Activated CD4-positive, alpha-beta T cell treated with anti-CD3 and anti-CD28 coated beads for 36 hours (primary cell): ENCODE data around the gene MAP4K3. TPM values are rescaled to one million over a fixed set of nuclear protein-coding genes. Genes with fewer than 3 reads are reported as not detected.

Source experiments
- ATAC-seq: fragments of 200-7000 bp; cut with Tn5 transposase; one replicate; pipeline ENCODE4 v1.10.0; 2021; ENCODE audit warnings: mild to moderate bottlenecking, moderate library complexity
- CTCF ChIA-PET: fragments of 350-600 bp; sonication (Branson Sonifier 250); formaldehyde crosslinking; loops from one replicate; lab custom pipeline; 2021; ENCODE audit warnings: antibody characterized with exemption; lab: Charles Lee
- POLR2A ChIA-PET: fragments of 350-600 bp; sonication (Branson Sonifier 250); formaldehyde crosslinking; loops from one replicate; lab custom pipeline; 2021; ENCODE audit warnings: antibody characterized with exemption, inconsistent platforms; lab: Charles Lee
- DNase-seq: peaks from one replicate; pipeline ENCODE4 v3.0.0-alpha.2; 2020
- H3K27ac Mint-ChIP-seq: one replicate; pipeline ENCODE4 v1.8.0; 2021; ENCODE audit warnings: mixed read lengths
- H3K27me3 Mint-ChIP-seq: one replicate; pipeline ENCODE4 v1.8.0; 2021; ENCODE audit warnings: mixed read lengths
- H3K36me3 Mint-ChIP-seq: one replicate; pipeline ENCODE4 v1.8.0; 2021; ENCODE audit warnings: low read depth, mixed read lengths
- H3K4me1 Mint-ChIP-seq: one replicate; pipeline ENCODE4 v1.8.0; 2021; ENCODE audit warnings: mixed read lengths
- H3K4me3 Mint-ChIP-seq: one replicate; pipeline ENCODE4 v1.8.0; 2021; ENCODE audit warnings: mild to moderate bottlenecking, moderate library complexity, mixed read lengths
- H3K9me3 Mint-ChIP-seq: one replicate; pipeline ENCODE4 v1.8.0; 2021; ENCODE audit warnings: low read depth, mixed read lengths
- intact Hi-C, 2 experiments: fragments of 100-400 bp; cut with DNase I in 1 of 2; cut with micrococcal nuclease in 1 of 2; formaldehyde crosslinking; loops; one replicate each; pipeline versions ENCODE4 v1.14.2 to v1.15.1; 2022 to 2024; cut with DNase I, micrococcal nuclease
- total RNA-seq, 2 experiments: library from RNA; stranded (reverse); gene quantifications; one replicate each; pipeline ENCODE4 v1.2.3, GENCODE V29; 2021

Gene MAP4K3
- total RNA-seq, 2 experiments from 2014 or later: 8.1 to 11.8 TPM

DNA sequence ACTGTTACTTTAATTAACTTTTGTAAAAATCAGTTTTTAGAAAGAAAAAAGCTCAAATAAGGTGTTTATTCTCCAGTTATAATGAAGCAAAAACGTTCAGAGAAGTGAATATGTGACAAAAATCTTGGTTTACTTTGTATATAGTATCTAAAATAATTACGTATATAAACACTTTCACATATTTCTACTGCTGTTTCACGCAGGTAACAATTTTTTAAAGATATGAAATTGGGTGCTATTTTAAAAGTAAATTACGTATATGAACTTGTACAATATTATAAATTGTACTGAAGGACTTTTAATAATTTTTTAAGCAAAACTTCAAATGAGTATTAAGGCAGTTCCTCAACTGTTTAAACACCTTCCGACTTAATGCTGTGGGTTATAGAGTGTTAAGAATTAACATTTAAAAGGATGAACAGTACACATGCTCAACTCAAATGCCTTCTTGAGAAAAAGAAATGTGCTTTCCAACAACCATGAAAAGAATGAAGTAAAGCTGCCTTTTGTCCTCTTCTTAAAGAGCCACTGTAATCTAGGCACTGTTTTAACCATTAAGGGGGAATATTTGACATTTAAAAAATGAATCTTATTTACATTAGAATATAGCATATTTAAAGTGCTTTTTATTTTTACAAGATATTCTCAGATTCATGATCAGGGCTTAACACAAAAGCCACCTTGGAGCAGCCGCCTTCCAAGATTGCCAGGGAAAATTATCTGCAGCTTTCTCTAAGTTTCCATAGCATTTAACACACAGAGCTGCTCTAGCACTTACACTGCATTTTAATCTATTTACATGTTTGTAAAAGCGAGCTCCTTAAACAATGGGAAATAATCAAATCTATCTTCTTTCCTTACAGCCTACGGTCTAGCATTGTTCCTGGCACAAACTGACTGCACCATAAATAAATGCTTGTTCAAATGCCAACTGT, 136.8 kb downstream of the MAP4K3 start:
- intact Hi-C loops: no loop called here
- H3K36me3 Mint-ChIP-seq: peaks cover 2% of the 10 kb centered on the region
- ATAC-seq: no peak
- H3K4me1 Mint-ChIP-seq: no peaks in the 10 kb centered on the region
- H3K4me3 Mint-ChIP-seq: no peak overlapping the region
- POLR2A ChIA-PET: no interaction called here
- no peaks in the 10 kb centered on the region for H3K27me3 Mint-ChIP-seq
- DNase-seq: no peak
- no peaks in the 10 kb centered on the region for H3K9me3 Mint-ChIP-seq
- CTCF ChIA-PET: no interaction called here
- no peak overlapping the region for H3K27ac Mint-ChIP-seq

DNA sequence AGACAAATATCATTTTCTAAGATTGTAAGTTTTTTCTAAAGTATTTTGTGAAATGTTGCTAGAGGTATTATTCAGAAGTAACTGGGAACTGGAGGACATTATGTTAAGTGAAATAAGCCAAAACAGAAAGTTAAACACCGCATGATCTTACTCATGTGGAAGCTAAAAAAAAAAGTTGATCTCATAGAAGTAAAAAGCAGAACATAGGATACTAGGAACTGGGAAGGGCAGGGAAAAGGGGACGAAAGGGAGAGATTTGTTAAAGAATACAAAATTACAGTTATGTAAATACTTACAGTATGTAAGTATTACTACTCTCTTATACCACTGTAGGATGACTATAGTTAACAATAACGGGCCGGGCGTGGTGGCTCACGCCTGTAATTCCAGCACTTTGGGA, 146.7 kb downstream of the MAP4K3 start:
- no peak for DNase-seq
- no peak overlapping the region for H3K27ac Mint-ChIP-seq
- no peak overlapping the region for H3K4me3 Mint-ChIP-seq
- H3K9me3 Mint-ChIP-seq: no peaks in the 10 kb centered on the region
- H3K36me3 Mint-ChIP-seq: peaks cover 14% of the 10 kb centered on the region
- intact Hi-C loops: no loop called here
- ATAC-seq: no peak
- CTCF ChIA-PET: interaction anchor here (0.6 to 0.7 kb wide), 2 partner anchors 136 to 1412 kb away, joined by 3 read pairs; no protein-coding TSS in a partner anchor
- H3K4me1 Mint-ChIP-seq: no peaks in the 10 kb centered on the region
- H3K27me3 Mint-ChIP-seq: no peaks in the 10 kb centered on the region
- POLR2A ChIA-PET: no interaction called here

DNA sequence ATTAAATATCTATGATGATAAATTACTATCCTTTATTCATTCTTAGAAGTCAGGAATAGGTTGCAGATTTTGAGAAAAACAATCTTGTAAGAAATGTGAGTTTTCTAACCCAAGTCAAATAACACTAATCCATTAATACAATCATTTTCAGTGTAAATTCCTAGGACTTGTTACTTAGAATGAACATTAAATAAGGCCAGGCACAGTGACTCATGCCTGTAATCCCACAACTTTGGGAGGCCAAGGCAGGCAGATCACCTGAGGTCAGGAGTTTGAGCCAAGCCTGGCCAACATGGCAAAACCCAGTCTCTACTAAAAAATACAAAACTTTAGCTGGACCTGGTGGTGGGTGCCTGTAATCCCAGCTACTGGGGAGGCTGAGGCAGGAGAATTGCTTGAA, 147.5 kb downstream of the MAP4K3 start:
- CTCF ChIA-PET: interaction anchor here (0.6 to 1.0 kb wide), 2 partner anchors 137 to 440 kb away, joined by 3 read pairs; no protein-coding TSS in a partner anchor
- Mint-ChIP-seq H3K4me1 (no peaks in the 10 kb centered on the region), H3K27ac (no peak overlapping the region), H3K36me3 (peaks cover 14% of the 10 kb centered on the region), H3K27me3 (no peaks in the 10 kb centered on the region), H3K9me3 (no peaks in the 10 kb centered on the region), H3K4me3 (no peak overlapping the region)
- POLR2A ChIA-PET: no interaction called here
- ATAC-seq: no peak
- no peak for DNase-seq
- intact Hi-C loops: no loop called here

GRCh38 chr2:39283561-39283960, 153.5 kb downstream of the MAP4K3 start:
- DNase-seq (no peak), ATAC-seq (no peak)
- H3K4me1 Mint-ChIP-seq: no peaks in the 10 kb centered on the region
- H3K27ac Mint-ChIP-seq: no peak overlapping the region
- no peaks in the 10 kb centered on the region for H3K9me3 Mint-ChIP-seq
- ChIA-PET CTCF (no interaction called here), POLR2A (no interaction called here)
- H3K27me3 Mint-ChIP-seq: no peaks in the 10 kb centered on the region
- intact Hi-C loops: no loop called here
- no peak overlapping the region for H3K4me3 Mint-ChIP-seq
- H3K36me3 Mint-ChIP-seq: peaks cover 8% of the 10 kb centered on the region

- POLR2A ChIA-PET: no interaction called here
- CTCF ChIA-PET: no interaction called here
Observed at GRCh38 chr2:39281391-39281790, 155.7 kb downstream of the MAP4K3 start.

GRCh38 chr2:39275016-39275415, 162.1 kb downstream of the MAP4K3 start:
- POLR2A ChIA-PET: no interaction called here
- Mint-ChIP-seq H3K4me3 (no peak overlapping the region), H3K9me3 (no peaks in the 10 kb centered on the region), H3K27ac (no peak overlapping the region), H3K4me1 (no peaks in the 10 kb centered on the region), H3K36me3 (peaks cover 18% of the 10 kb centered on the region), H3K27me3 (no peaks in the 10 kb centered on the region)
- CTCF ChIA-PET: no interaction called here
- intact Hi-C loops: no loop called here
- no peak for DNase-seq
- ATAC-seq: no peak

More at GRCh38 chr2:39281391-39281790, 155.7 kb downstream of the MAP4K3 start:
- Mint-ChIP-seq H3K27me3 (no peaks in the 10 kb centered on the region), H3K27ac (no peak overlapping the region), H3K4me3 (no peak overlapping the region), H3K9me3 (no peaks in the 10 kb centered on the region), H3K4me1 (no peaks in the 10 kb centered on the region), H3K36me3 (peaks cover 15% of the 10 kb centered on the region)
- no peak for ATAC-seq
- DNase-seq: no peak
- intact Hi-C loops: no loop called here

DNA sequence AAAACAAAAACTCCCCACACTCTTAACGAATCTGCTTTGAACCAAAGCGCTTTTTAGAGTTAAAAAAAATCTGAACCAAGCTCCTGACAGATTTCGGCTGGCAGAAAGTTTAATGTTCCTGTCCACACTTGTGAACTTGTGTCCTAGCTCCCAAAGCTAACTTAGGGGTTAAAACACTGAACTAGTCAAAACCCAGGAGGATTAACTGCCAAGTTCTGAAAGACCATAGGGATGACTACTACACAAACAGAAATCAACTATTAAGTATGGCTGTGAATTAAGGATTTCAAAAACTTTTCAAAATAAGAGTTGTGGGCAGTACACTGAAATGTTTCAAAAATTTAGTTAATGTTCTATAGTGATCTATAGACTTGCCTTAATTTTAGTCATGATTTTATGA, 167.1 kb downstream of the MAP4K3 start:
- DNase-seq (no peak), ATAC-seq (no peak)
- Mint-ChIP-seq H3K4me3 (no peak overlapping the region), H3K4me1 (peaks cover 8% of the 10 kb centered on the region), H3K9me3 (no peaks in the 10 kb centered on the region), H3K36me3 (peaks cover 9% of the 10 kb centered on the region), H3K27me3 (no peaks in the 10 kb centered on the region), H3K27ac (no peak overlapping the region)
- ChIA-PET CTCF (no interaction called here), POLR2A (no interaction called here)
- intact Hi-C loops: no loop called here

- ATAC-seq (no peak), DNase-seq (no peak)
- no peak overlapping the region for H3K4me3 Mint-ChIP-seq
- intact Hi-C loops: no loop called here
- POLR2A ChIA-PET: no interaction called here
- H3K36me3 Mint-ChIP-seq: peaks cover 8% of the 10 kb centered on the region
- peaks cover 10% of the 10 kb centered on the region for H3K4me1 Mint-ChIP-seq
- no peak overlapping the region for H3K27ac Mint-ChIP-seq
- CTCF ChIA-PET: no interaction called here
- no peaks in the 10 kb centered on the region for H3K9me3 Mint-ChIP-seq
- no peaks in the 10 kb centered on the region for H3K27me3 Mint-ChIP-seq
Observed at GRCh38 chr2:39266916-39267434, 170.1 kb downstream of the MAP4K3 start.

DNA sequence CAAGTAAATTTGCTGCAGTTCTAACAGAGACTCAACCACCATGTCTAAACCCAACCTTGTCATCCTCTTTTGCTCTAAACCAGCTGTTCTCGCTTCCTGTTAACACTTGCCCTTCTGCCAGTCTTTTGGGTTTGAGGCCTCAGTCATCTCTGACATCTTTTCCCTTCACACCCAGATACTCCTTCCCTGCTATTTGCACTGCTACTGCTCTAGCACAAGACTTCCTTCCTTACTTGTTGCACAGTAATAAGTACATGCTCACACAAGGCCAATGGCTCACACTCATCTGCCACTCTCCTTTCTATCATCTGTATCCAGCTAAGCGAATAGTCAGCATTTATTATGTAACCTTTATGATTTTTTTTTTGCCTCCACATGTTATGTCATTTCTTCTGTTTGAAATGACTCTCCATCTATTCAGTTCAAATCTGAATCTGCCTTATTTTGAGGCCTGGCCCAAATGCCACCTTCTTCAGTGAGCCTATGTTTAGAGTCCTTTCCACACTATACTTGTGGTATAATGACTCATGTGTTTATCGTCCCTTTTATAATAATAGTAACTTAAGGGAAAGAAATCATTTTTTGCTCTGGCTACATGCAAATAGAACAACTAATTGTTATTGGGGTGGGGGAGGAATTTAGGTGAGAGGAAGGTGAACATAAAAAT, 170.8 kb downstream of the MAP4K3 start:
- Mint-ChIP-seq H3K36me3 (peaks cover 8% of the 10 kb centered on the region), H3K4me3 (no peak overlapping the region), H3K9me3 (no peaks in the 10 kb centered on the region), H3K27me3 (no peaks in the 10 kb centered on the region), H3K27ac (no peak overlapping the region), H3K4me1 (peaks cover 10% of the 10 kb centered on the region)
- ChIA-PET POLR2A (no interaction called here), CTCF (no interaction called here)
- ATAC-seq: peak; percentile 79
- peak; percentile 15 for DNase-seq
- intact Hi-C loops: no loop called here

DNA sequence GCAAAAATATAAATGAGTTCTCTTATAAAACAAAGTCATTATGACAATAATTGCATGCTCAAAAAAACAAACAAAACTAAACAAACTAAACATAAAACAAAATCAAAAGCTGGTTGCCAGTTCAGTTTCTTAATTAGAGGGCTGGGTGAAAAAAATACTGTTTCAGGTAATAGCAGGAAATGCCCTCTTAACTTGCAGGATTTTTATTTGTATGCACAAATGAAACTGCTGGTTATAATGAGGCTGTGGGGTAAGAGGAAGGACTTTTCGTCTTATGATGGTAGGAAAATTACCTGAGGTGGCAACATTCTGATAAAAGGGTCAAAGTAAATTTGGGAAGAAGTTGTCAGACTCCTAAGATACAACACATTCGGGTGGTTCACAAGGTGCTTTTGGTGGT, 171.8 kb downstream of the MAP4K3 start:
- ChIA-PET POLR2A (no interaction called here), CTCF (interaction anchor here (1.1 kb wide), 1 partner anchor 318 kb away, joined by 4 read pairs; no protein-coding TSS in a partner anchor)
- peaks cover 10% of the 10 kb centered on the region for H3K4me1 Mint-ChIP-seq
- no peaks in the 10 kb centered on the region for H3K27me3 Mint-ChIP-seq
- H3K9me3 Mint-ChIP-seq: no peaks in the 10 kb centered on the region
- intact Hi-C loops: no loop called here
- ATAC-seq (no peak), DNase-seq (no peak)
- H3K4me3 Mint-ChIP-seq: no peak overlapping the region
- H3K36me3 Mint-ChIP-seq: peaks cover 11% of the 10 kb centered on the region
- H3K27ac Mint-ChIP-seq: no peak overlapping the region

DNA sequence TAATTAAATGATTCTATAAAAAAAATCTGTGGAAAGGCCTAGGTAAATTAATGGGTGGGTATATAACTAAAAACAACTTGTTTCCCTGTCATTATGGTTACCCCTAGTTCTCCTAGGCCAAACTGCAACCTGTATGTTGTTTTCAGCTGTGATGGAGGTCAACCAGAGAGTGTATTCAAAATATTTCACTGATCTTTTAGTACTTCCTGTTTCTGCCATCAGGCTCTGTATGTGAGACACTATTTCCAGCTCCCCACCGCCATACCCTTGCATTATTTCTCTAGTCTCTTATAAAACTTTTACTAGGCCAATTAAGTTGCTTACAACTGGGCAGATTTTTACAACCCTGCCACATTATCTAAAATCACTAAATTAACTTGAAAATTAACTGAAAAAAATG, 172.4 kb downstream of the MAP4K3 start:
- no peak for ATAC-seq
- intact Hi-C loops: no loop called here
- CTCF ChIA-PET: interaction anchor here (1.1 to 1.2 kb wide), 2 partner anchors 12 to 317 kb away, joined by 3 to 4 read pairs; no protein-coding TSS in a partner anchor
- H3K36me3 Mint-ChIP-seq: peaks cover 11% of the 10 kb centered on the region
- H3K4me3 Mint-ChIP-seq: no peak overlapping the region
- peaks cover 10% of the 10 kb centered on the region for H3K4me1 Mint-ChIP-seq
- POLR2A ChIA-PET: no interaction called here
- H3K27me3 Mint-ChIP-seq: no peaks in the 10 kb centered on the region
- DNase-seq: no peak
- no peak overlapping the region for H3K27ac Mint-ChIP-seq
- H3K9me3 Mint-ChIP-seq: no peaks in the 10 kb centered on the region
